ENCODE data around the gene TMEM106B. TPM values are rescaled to one million over a fixed set of nuclear protein-coding genes. Genes with fewer than 3 reads are reported as not detected.

Gene TMEM106B
- total and polyA plus RNA-seq, 2 of the 8 experiments (the other 6 are each of a cell fraction or from before 2014, with no cell fraction given) = 16.0 to 29.1 TPM

- H3K4me3 ChIP-seq (ENCODE audit: extremely low read depth in 1 of 4, insufficient read depth in 2 of 4, low read depth in 3 of 4, low read length in 4 of 4) = no peak overlapping the region
- H4K5ac ChIP-seq (ENCODE audit: insufficient read length, low read depth, low read length) = no peak overlapping the region
- H2BK120ac ChIP-seq (replicated peaks; ENCODE audit: low read depth, low read length) = no peak overlapping the region
- H3K23me2 ChIP-seq (ENCODE audit: low read depth, low read length) = no peaks in the 10 kb centered on the region
- H3K4me1 ChIP-seq (replicated peaks in 1 of 4; ENCODE audit: control insufficient read depth in 3 of 4, insufficient read depth in 4 of 4, low read length in 3 of 4) = no peaks in the 10 kb centered on the region
- DNase-seq (ENCODE audit: low read depth in 1 of 2, low spot score in 2 of 2) = no peak
- H2BK20ac ChIP-seq (ENCODE audit: low read length) = no peak overlapping the region
- H3K9ac ChIP-seq (replicated peaks in 1 of 4; ENCODE audit: extremely low read depth in 1 of 4, low read depth in 3 of 4, low read length in 3 of 4) = no peak overlapping the region
- no peak overlapping the region for H3K4me2 ChIP-seq (ENCODE audit: insufficient read depth in 1 of 2, low read depth in 2 of 2, low read length in 2 of 2)
- H4K91ac ChIP-seq (replicated peaks; ENCODE audit: insufficient read length, low read length) = no peak overlapping the region
- no peaks in the 10 kb centered on the region for H3K27me3 ChIP-seq (replicated peaks in 1 of 4; ENCODE audit: control insufficient read depth in 3 of 4, extremely low read depth in 1 of 4, insufficient read depth in 3 of 4, low read length in 3 of 4)
- H3K4ac ChIP-seq (replicated peaks; ENCODE audit: insufficient read length, low read depth, low read length) = no peak overlapping the region
- CTCF ChIA-PET (ENCODE audit: partially characterized antibody) = interaction anchor here (2.0 kb wide), 1 partner anchor 11 kb away, joined by 6 read pairs; no protein-coding TSS in a partner anchor
- no peaks in the 10 kb centered on the region for H3K9me3 ChIP-seq (ENCODE audit: insufficient read depth in 2 of 2, low read depth in 1 of 2, low read length in 1 of 2)
- H3K79me2 ChIP-seq (ENCODE audit: control insufficient read depth in 1 of 2, insufficient read depth in 2 of 2, low read length in 2 of 2) = no peaks in the 10 kb centered on the region
- 88% methylated on average over 9 of the region's 9 CpGs; no CpG with 5 or more reads in 1 of the 2 experiments for WGBS, 2 experiments (ENCODE audit: extremely low coverage in 1 of 2, insufficient coverage in 1 of 2, insufficient read length in 1 of 2, insufficient replicate concordance in 2 of 2, low coverage in 1 of 2, low lambda C conversion rate in 2 of 2, missing lambda C conversion rate in 1 of 2)
- H2AK5ac ChIP-seq (ENCODE audit: low read depth, low read length) = no peak overlapping the region
- H3K27ac ChIP-seq (ENCODE audit: low read depth, low read length) = no peak overlapping the region
- no peaks in the 10 kb centered on the region for H4K20me1 ChIP-seq (replicated peaks in 1 of 2; ENCODE audit: control insufficient read depth in 1 of 2, insufficient read depth in 2 of 2, low read length in 2 of 2)
- POLR2A ChIA-PET (ENCODE audit: partially characterized antibody) = no interaction called here
- H2BK5ac ChIP-seq (ENCODE audit: low read depth, low read length) = no peak overlapping the region
- H3K18ac ChIP-seq (ENCODE audit: extremely low read depth, low read length) = no peak overlapping the region
- H2BK12ac ChIP-seq (ENCODE audit: low read depth, low read length) = no peak overlapping the region
- no peak for TF ChIP-seq RFX5 (IDR thresholded peaks at IDR 0.05; ENCODE audit: borderline replicate concordance, low read depth, low read length)
- no peak for TF ChIP-seq RBBP5 (IDR thresholded peaks at IDR 0.05; ENCODE audit: borderline replicate concordance, low read depth, low read length)
- TF ChIP-seq MAFK (IDR thresholded peaks at IDR 0.05; ENCODE audit: low read depth, low read length) = no peak
- no peak for TF ChIP-seq CREB1 (IDR thresholded peaks at IDR 0.05)
- TF ChIP-seq CTBP2 (IDR thresholded peaks at IDR 0.05; ENCODE audit: borderline replicate concordance, insufficient read depth, insufficient read length, low read length) = no peak
- TF ChIP-seq TAF7 (optimal IDR thresholded peaks at IDR 0.05; ENCODE audit: borderline replicate concordance, low read depth, low read length) = no peak
- no peak for TF ChIP-seq BACH1 (IDR thresholded peaks at IDR 0.05; ENCODE audit: low read length)
- no peak for TF ChIP-seq CHD1 (IDR thresholded peaks at IDR 0.05; ENCODE audit: low read depth, low read length)
- TF ChIP-seq GTF2F1 (IDR thresholded peaks at IDR 0.05; ENCODE audit: borderline replicate concordance, low read depth, low read length) = no peak
- TF ChIP-seq EGR1 (IDR thresholded peaks at IDR 0.05; ENCODE audit: borderline replicate concordance, low read depth, low read length) = no peak
- H2BK15ac ChIP-seq (ENCODE audit: low read length) = no peak overlapping the region
- H3K14ac ChIP-seq (ENCODE audit: insufficient read length) = no peak overlapping the region
- H3K36me3 ChIP-seq (ENCODE audit: control insufficient read depth in 2 of 4, insufficient read depth in 4 of 4, low read length in 3 of 4) = no peaks in the 10 kb centered on the region
- H2AFZ ChIP-seq (ENCODE audit: low read length) = no peak overlapping the region
- H3K56ac ChIP-seq (replicated peaks; ENCODE audit: insufficient read length, low read depth, low read length) = no peak overlapping the region
- peak overlapping the region; percentile 68; the same call in 1 of the 2 replicates for H4K8ac ChIP-seq (ENCODE audit: extremely low read depth, insufficient read depth, low read length)
- FAIRE-seq = no peak
- H3K23ac ChIP-seq (ENCODE audit: insufficient read length) = no peak overlapping the region
- no peaks in the 10 kb centered on the region for H3K79me1 ChIP-seq (ENCODE audit: low read depth, low read length)
These were observed 58.2 kb downstream of the TMEM106B start for GRCh38 chr7:12269100-12269895.

Measured in H1 (cell line).